ENCODE measurements around the gene B4GALT2.

The B4GALT2 gene

DNA sequence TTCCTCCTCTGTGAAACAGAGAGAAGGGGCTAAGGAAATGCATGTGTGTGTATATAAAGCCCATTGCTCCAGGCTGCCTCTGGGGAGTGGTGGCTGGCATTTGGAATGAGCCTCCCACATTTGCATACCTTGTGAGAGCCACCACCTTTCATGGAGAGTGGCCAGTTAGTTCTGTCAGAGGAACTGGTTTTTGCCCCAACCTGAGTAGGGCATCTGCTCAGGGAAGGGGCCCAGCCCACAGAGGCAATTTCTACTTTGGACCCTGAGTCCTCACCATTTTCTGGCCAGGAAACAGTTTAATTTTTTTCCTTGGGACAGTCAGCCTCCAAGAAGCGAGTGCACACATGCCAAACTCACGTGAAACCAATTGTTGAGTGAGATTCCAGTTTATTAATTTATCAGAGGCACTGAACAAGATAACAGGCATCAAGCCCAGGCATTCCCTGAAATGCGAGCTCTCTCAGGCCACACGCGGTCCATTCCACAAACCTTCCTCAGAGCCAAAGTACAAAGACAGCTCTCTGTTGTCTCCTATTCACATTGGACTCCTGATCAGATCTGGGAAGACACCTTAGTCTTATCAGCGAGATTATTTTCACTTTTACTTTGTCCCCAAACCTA, 53.3 kb downstream of the B4GALT2 start:
- DNase-seq (ENCODE audit: low read depth in 2 of 2), result no peak
- no peak overlapping the region for H3K4me3 ChIP-seq (replicated peaks in 1 of 2; ENCODE audit: low read depth in 2 of 2, low read length in 2 of 2)
- TF ChIP-seq, protein P1, sequence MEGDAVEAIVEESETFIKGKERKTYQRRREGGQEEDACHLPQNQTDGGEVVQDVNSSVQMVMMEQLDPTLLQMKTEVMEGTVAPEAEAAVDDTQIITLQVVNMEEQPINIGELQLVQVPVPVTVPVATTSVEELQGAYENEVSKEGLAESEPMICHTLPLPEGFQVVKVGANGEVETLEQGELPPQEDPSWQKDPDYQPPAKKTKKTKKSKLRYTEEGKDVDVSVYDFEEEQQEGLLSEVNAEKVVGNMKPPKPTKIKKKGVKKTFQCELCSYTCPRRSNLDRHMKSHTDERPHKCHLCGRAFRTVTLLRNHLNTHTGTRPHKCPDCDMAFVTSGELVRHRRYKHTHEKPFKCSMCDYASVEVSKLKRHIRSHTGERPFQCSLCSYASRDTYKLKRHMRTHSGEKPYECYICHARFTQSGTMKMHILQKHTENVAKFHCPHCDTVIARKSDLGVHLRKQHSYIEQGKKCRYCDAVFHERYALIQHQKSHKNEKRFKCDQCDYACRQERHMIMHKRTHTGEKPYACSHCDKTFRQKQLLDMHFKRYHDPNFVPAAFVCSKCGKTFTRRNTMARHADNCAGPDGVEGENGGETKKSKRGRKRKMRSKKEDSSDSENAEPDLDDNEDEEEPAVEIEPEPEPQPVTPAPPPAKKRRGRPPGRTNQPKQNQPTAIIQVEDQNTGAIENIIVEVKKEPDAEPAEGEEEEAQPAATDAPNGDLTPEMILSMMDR (IDR thresholded peaks at IDR 0.05; ENCODE audit: low read depth, low read length), result no peak

GRCh38 chr1:44033041-44033575, 54.1 kb downstream of the B4GALT2 start:
- DNase-seq (ENCODE audit: low read depth in 2 of 2), result no peak
- H3K4me3 ChIP-seq (replicated peaks in 1 of 2; ENCODE audit: low read depth in 2 of 2, low read length in 2 of 2), result no peak overlapping the region
- TF ChIP-seq, protein P1 (IDR thresholded peaks at IDR 0.05; ENCODE audit: low read depth, low read length), result no peak

GRCh38 chr1:44033756-44034155, 54.7 kb downstream of the B4GALT2 start:
- TF ChIP-seq, protein P1 (IDR thresholded peaks at IDR 0.05; ENCODE audit: low read depth, low read length), result no peak
- no peak for DNase-seq (ENCODE audit: low read depth in 2 of 2)

DNA sequence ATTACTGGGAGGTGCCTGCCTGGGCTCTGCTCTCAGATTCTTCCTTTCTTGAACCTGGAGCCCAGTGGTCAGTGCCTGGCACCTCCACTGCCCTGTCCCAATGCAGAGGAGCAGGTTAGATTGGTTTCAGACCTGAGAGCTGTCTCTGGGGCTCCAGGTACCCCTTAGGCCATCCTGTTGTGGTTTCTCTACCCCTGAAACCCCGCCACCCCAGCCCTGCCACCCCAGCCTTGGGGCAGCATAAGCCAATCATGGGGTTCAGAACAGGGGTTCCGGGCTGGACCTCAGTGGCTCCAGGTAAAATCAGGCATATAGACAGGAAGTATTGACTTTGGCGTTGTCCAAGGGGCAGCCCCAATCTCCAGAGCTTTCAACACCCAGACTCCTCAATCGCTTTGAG, 55.4 kb downstream of the B4GALT2 start:
- TF ChIP-seq, protein P1 (IDR thresholded peaks at IDR 0.05; ENCODE audit: low read depth, low read length), result no peak
- H3K4me3 ChIP-seq (replicated peaks in 1 of 2; ENCODE audit: low read depth in 2 of 2, low read length in 2 of 2), result no peak overlapping the region
- DNase-seq (ENCODE audit: low read depth in 2 of 2), result no peak

More at GRCh38 chr1:44033756-44034155, 54.7 kb downstream of the B4GALT2 start:
- no peak overlapping the region for H3K4me3 ChIP-seq (replicated peaks in 1 of 2; ENCODE audit: low read depth in 2 of 2, low read length in 2 of 2)

DNA sequence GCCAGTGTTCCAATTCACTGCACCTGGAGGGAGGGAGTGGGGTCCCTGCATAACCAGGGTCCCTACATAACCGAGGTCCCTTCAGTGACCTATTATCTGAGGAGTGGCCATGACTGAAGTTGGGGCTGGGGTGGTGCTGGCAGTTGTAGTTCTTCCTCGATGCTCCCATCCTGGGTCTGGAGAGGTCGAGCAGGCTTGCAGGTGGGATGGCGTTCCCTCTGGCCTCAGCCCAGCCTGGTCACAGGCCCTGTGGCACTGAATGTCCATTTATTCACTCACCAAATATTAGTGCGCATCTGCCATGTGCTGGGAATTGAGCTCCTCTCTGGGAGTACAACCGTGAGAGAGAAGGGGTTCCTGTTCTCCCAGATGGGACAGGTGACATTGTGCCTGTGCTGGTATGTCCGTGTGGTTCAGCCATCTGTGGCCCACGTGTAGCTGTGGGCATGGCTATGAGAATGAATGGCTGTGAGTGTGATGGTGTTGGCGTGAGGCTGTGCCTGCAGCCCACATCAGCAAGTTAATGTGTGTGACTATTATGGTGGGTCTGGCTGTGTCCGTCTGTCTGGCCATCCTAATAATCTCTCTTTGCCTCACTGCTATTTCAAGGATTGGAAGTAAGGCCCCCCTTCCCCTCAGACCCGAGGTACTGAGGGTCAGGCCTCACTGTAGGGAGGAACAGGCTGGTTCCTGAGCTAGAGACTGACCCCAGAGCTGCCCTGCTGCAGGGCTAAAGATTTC, 56.1 kb downstream of the B4GALT2 start:
- TF ChIP-seq, protein P1 (IDR thresholded peaks at IDR 0.05; ENCODE audit: low read depth, low read length), result no peak
- H3K4me3 ChIP-seq (replicated peaks in 1 of 2; ENCODE audit: low read depth in 2 of 2, low read length in 2 of 2), result no peak overlapping the region
- DNase-seq (ENCODE audit: low read depth in 2 of 2), result no peak

DNA sequence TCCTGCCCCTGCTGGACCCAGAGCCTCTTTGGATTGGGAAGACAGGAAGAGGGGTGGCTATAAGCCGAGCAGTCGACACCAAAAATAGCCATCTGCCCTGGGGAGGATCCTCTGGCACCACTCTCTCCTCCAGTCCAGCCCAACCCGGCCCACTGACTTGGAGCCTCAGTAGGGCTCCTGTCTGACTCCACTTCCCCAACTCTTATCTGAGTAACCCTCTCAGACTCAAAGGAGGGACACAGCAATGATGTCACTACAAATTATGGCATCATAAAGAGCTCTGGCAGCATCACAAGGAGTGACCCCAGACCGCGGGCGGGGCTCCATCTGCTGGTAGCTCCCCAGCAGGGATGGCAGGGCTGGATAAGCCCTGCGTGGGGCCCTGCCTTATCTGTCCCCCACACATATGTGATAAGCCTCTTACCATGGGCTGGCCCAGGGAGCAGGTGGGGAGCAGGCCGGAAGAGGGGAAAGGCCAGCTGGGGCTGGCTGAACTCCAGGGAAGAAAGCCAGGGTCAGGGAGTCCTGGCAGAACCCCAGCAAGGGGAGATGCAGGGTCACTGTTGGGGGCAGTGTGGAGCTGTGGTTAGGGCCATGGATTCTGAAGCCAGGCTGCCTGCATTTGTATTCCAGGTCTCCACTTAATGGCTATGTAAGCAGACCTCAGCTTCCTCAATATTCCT, 56.9 kb downstream of the B4GALT2 start:
- H3K4me3 ChIP-seq (replicated peaks in 1 of 2; ENCODE audit: low read depth in 2 of 2, low read length in 2 of 2), result no peak overlapping the region
- TF ChIP-seq, protein P1 (IDR thresholded peaks at IDR 0.05; ENCODE audit: low read depth, low read length), result no peak
- DNase-seq (ENCODE audit: low read depth in 2 of 2), result peak; percentile 34 to 56

Measured in cardiac fibroblast (primary cell).